GM12878 (cell line): Measurements from ENCODE around the gene KDM8. TPM values are rescaled to one million over a fixed set of nuclear protein-coding genes. Genes with fewer than 3 reads are reported as not detected.

Experiments
- ATAC-seq: fragments of 200-7000 bp; cut with Tn5 transposase; 3 replicates; pipeline ENCODE4 v1.9.1; 2020; ENCODE audit warnings: mild to moderate bottlenecking, moderate library complexity
- BruUV-seq: library from RNA; stranded (reverse); fragments of 400-500 nt; replicated peaks from 2 replicates; lab custom pipeline; 2021; lab: Mats Ljungman, UMichigan
- CTCF ChIA-PET: fragments of 300-600 bp; sonication (Branson Sonifier 250); formaldehyde crosslinking; extraction: SDS; loops from one replicate; lab custom pipeline; 2021; ENCODE audit warnings: inconsistent platforms; lab: Yijun Ruan, JAX
- POLR2A ChIA-PET: fragments of 350-600 bp; formaldehyde crosslinking; extraction: SDS; loops from one replicate; lab custom pipeline; 2021; ENCODE audit warnings: inconsistent platforms; lab: Charles Lee
- RAD21 ChIA-PET: fragments of 300-600 bp; sonication (Branson Sonifier 250); formaldehyde crosslinking; loops from one replicate; lab custom pipeline; 2023; ENCODE audit warnings: antibody characterized with exemption; ENCODE audit not compliant: unreplicated experiment; lab: Charles Lee
- SMC1A ChIA-PET: fragments of 300-600 bp; sonication (Branson Sonifier 250); formaldehyde crosslinking; loops from one replicate; lab custom pipeline; 2023; ENCODE audit not compliant: unreplicated experiment, uncharacterized antibody; lab: Charles Lee
- DNase-seq: peaks from one replicate; pipeline ENCODE4 v3.0.0-alpha.2; 2011; ENCODE audit warnings: low read depth, low spot score
- FAIRE-seq: peaks from 3 replicates; lab custom pipeline; 2011; peaks lifted over from hg19 to GRCh38; lab: Jason Lieb, UNC
- H2AFZ ChIP-seq: 2 replicates; pipeline ENCODE4 v1.6.0; 2011; ENCODE audit warnings: low read depth, low read length, control low read depth; ENCODE audit not compliant: control insufficient read depth
- H3K27ac ChIP-seq: 2 replicates; pipeline ENCODE4 v1.5.1; 2011; ENCODE audit warnings: control low read depth; ENCODE audit not compliant: control insufficient read depth, insufficient read depth
- H3K27me3 ChIP-seq, 2 experiments: replicated peaks in 1 of 2; 2 replicates each; pipeline versions ENCODE4 v1.6.0 to v1.6.1; 2011; ENCODE audit warnings: low read length in 1 of 2; ENCODE audit not compliant: control insufficient read depth in 2 of 2, insufficient read depth in 2 of 2
- H3K36me3 ChIP-seq, 2 experiments: 2 replicates each; pipeline ENCODE4 v1.5.1; 2011; ENCODE audit warnings: low read length in 1 of 2; ENCODE audit not compliant: control insufficient read depth in 2 of 2, insufficient read depth in 2 of 2
- H3K4me1 ChIP-seq: 2 replicates; pipeline ENCODE4 v1.6.1; 2011; ENCODE audit warnings: mild to moderate bottlenecking, low read length, moderate library complexity, mixed read lengths; ENCODE audit not compliant: control insufficient read depth, insufficient read depth
- H3K4me2 ChIP-seq: 2 replicates; pipeline ENCODE4 v1.6.0; 2011; ENCODE audit warnings: control low read depth; ENCODE audit not compliant: control insufficient read depth, insufficient read depth
- H3K4me3 ChIP-seq: fragments of 200-600 bp; sonication (generic); 2 replicates; pipeline ENCODE4 v1.5.1; 2016
- H3K79me2 ChIP-seq: 2 replicates; pipeline ENCODE4 v1.6.0; 2011; ENCODE audit warnings: low read length; ENCODE audit not compliant: control insufficient read depth, insufficient read depth
- H3K9ac ChIP-seq: 2 replicates; pipeline ENCODE4 v1.8.0; 2011; ENCODE audit warnings: low read length, control low read depth, mixed read lengths; ENCODE audit not compliant: control insufficient read depth, insufficient read depth
- H3K9me3 ChIP-seq: replicated peaks from 3 replicates; pipeline ENCODE4 v1.5.1; 2011; ENCODE audit warnings: mild to moderate bottlenecking, low read length; ENCODE audit not compliant: control insufficient read depth, insufficient read depth
- H4K20me1 ChIP-seq: 2 replicates; pipeline ENCODE4 v1.6.0; 2011; ENCODE audit not compliant: control insufficient read depth, insufficient read depth
- CBX5 ChIP-seq: sonication (generic); IDR thresholded peaks from 2 replicates; pipeline ENCODE4 v1.6.1; 2016; ENCODE audit warnings: low read depth, moderate library complexity, mild to moderate bottlenecking, inconsistent platforms
- DPF2 ChIP-seq: fragments of 450-650 bp; IDR thresholded peaks from 2 replicates; pipeline ENCODE4 v1.6.1; 2017; ENCODE audit warnings: mild to moderate bottlenecking
- EED ChIP-seq: sonication (generic); IDR thresholded peaks from 2 replicates; pipeline ENCODE4 v1.6.1; 2016; ENCODE audit warnings: antibody characterized with exemption, low read depth
- FOS ChIP-seq: IDR thresholded peaks from 3 replicates; pipeline ENCODE4 v1.6.1; 2011; ENCODE audit warnings: borderline replicate concordance; ENCODE audit not compliant: insufficient read length; ENCODE audit errors: extremely low read depth
- HDAC6 ChIP-seq: fragments of 200-600 bp; sonication (generic); IDR thresholded peaks from one replicate; pipeline ENCODE4 v1.8.0; 2017; ENCODE audit warnings: antibody characterized with exemption; ENCODE audit not compliant: unreplicated experiment
- HDGF ChIP-seq: fragments of 450-650 bp; IDR thresholded peaks from 2 replicates; pipeline ENCODE4 v1.6.1; 2016; ENCODE audit warnings: antibody characterized with exemption
- IKZF1 ChIP-seq: fragments of 450-650 bp; conservative IDR thresholded peaks from 2 replicates; pipeline ENCODE4 v1.6.1; 2017; ENCODE audit warnings: antibody characterized with exemption, mild to moderate bottlenecking
- MEF2B ChIP-seq: fragments of 450-650 bp; IDR thresholded peaks from 2 replicates; pipeline ENCODE4 v1.6.1; 2018; ENCODE audit warnings: mild to moderate bottlenecking, moderate library complexity; ENCODE audit not compliant: partially characterized antibody, poor library complexity, severe bottlenecking
- NFIC ChIP-seq: IDR thresholded peaks from 2 replicates; pipeline ENCODE4 v1.6.1; 2012; ENCODE audit warnings: low read depth, mild to moderate bottlenecking, inconsistent platforms, low read length, moderate library complexity
- NRF1 ChIP-seq: conservative IDR thresholded peaks from 2 replicates; pipeline ENCODE4 v1.6.1; 2011; ENCODE audit warnings: mild to moderate bottlenecking, low read depth, low read length, improper control_type of control experiment
- PML ChIP-seq: IDR thresholded peaks from 2 replicates; pipeline ENCODE4 v1.6.1; 2012; ENCODE audit warnings: low read length, inconsistent platforms
- SPI1 ChIP-seq: IDR thresholded peaks from 2 replicates; pipeline ENCODE4 v1.6.1; 2011; ENCODE audit warnings: low read depth, mild to moderate bottlenecking, low read length, moderate library complexity, borderline replicate concordance; ENCODE audit not compliant: insufficient read depth
- TARDBP ChIP-seq: IDR thresholded peaks from 2 replicates; pipeline ENCODE4 v1.6.1; 2016; ENCODE audit warnings: borderline replicate concordance
- TBL1XR1 ChIP-seq: IDR thresholded peaks from 2 replicates; pipeline ENCODE4 v1.6.1; 2012; ENCODE audit warnings: low read depth, low read length, improper control_type of control experiment
- YY1 ChIP-seq: IDR thresholded peaks from 2 replicates; pipeline ENCODE4 v1.6.1; 2011; ENCODE audit warnings: low read depth, mild to moderate bottlenecking, low read length
- ZNF24 ChIP-seq: fragments of 450-650 bp; IDR thresholded peaks from 2 replicates; pipeline ENCODE4 v1.6.1; 2017; ENCODE audit warnings: antibody characterized with exemption, mild to moderate bottlenecking
- ZNF622 ChIP-seq: fragments of 450-650 bp; IDR thresholded peaks from 2 replicates; pipeline ENCODE4 v1.6.1; 2017; ENCODE audit warnings: mild to moderate bottlenecking, inconsistent platforms
- ZZZ3 ChIP-seq: IDR thresholded peaks from 2 replicates; pipeline ENCODE4 v1.6.1; 2011; ENCODE audit warnings: low read depth; ENCODE audit not compliant: control insufficient read depth, insufficient read length
- in situ Hi-C: fragments of 300-500 bp; cut with MboI; formaldehyde crosslinking; loops from 9 replicates; pipeline ENCODE4 v1.14.3; 2018; ENCODE audit warnings: mixed read lengths
- intact Hi-C: fragments of 100-400 bp; cut with micrococcal nuclease; formaldehyde crosslinking; loops from one replicate; pipeline ENCODE4 v1.14.2; 2022; ENCODE audit not compliant: unreplicated experiment
- polyA plus RNA-seq, 11 experiments: library from polyadenylated mRNA; depleted of rRNA in 4 of 11; unstranded in 6 of 11; stranded (reverse) in 5 of 11; fragments of >200 nt; fragmentation: Nextera tagmentation in 4 of 11; fragmentation: Illumina TruSeq in 1 of 11; extraction: Ambion mirVana in 4 of 11; extraction: Trizol in 1 of 11; gene quantifications; 1 replicate in 1 of 11; 2 replicates in 10 of 11; pipeline versions ENCODE4 v1.2.1 to v1.2.3, GENCODE V29; 2011 to 2016; ENCODE audit warnings: inconsistent platforms in 2 of 11, missing spikeins in 2 of 11, low read depth in 1 of 11
- total RNA-seq, 4 experiments: library from RNA; depleted of rRNA in 3 of 4; stranded (reverse); fragments of >200 nt in 3 of 4; fragmentation: Illumina TruSeq in 1 of 4; extraction: Trizol in 1 of 4; gene quantifications; 2 replicates each; pipeline versions ENCODE4 v1.2.1 to v1.2.3, GENCODE V29; 2013 to 2021
- TF ChIP-seq, protein P1 (sequence below): IDR thresholded peaks from 2 replicates; pipeline ENCODE4 v1.6.1; 2011; ENCODE audit warnings: borderline replicate concordance, low read depth, mild to moderate bottlenecking, moderate library complexity, low read length; ENCODE audit not compliant: insufficient read depth, poor library complexity, severe bottlenecking

Gene KDM8
- total and polyA plus RNA-seq, 10 of the 15 experiments (the other 5 are each of a cell fraction or from before 2014, with no cell fraction given) = 0.79 to 8.9 (median 5.8) TPM

DNA sequence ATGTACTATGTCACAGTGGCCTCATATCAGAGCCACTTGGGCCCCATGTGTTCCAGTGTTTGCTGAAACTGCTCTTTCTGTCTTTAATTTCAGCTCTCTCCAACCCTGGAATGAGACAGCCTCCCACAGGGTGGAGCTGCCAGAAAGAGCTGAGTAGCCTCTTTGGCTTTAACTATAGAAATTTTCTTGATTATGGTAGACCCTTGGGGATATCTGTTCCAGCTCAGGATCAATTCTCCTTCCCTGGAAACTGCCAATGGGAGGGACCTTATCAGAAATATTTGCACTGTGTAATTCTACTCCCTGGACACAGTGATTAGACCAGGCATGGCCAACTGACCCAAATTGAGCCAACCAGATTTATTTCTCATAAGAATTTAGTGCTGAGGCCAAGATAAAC lies 39.0 kb upstream of the KDM8 start:
- Histone ChIP-seq H3K4me1 (no peaks in the 10 kb centered on the region; the same call in 1 of the 2 replicates), H3K9me3 (peaks cover 4% of the 10 kb centered on the region; the same call in 2 of the 3 replicates), H3K27ac (no peak overlapping the region), H4K20me1 (no peaks in the 10 kb centered on the region), H3K4me2 (no peak overlapping the region), H3K27me3 (0 out of 4 replicates have a peak, but pooled peaks cover 0 to 2% of the 10 kb centered on the region in 2 experiments), H3K36me3 (no peaks in the 10 kb centered on the region), H2AFZ (no peak overlapping the region), H3K4me3 (no peak overlapping the region), H3K9ac (no peak overlapping the region), H3K79me2 (no peaks in the 10 kb centered on the region)
- BruUV-seq = no TSS peak
- intact Hi-C loops = no loop called here
- ChIA-PET POLR2A (no interaction called here), RAD21 (interaction anchor here (0.8 to 1.3 kb wide), 2 partner anchors 68 to 203 kb away, joined by 3 read pairs; no protein-coding TSS in a partner anchor), SMC1A (no interaction called here), CTCF (interaction anchor here (0.7 to 3.3 kb wide), 6 partner anchors 9 to 289 kb away, joined by 3 to 19 read pairs (median 4); no protein-coding TSS in a partner anchor)
- no peak for TF ChIP-seq SPI1
- TF ChIP-seq ZZZ3 = no peak
- TF ChIP-seq CBX5 = no peak
- no peak for TF ChIP-seq TARDBP
- TF ChIP-seq PML = no peak
- TF ChIP-seq HDGF = no peak
- no peak for TF ChIP-seq ZNF24
- no peak for TF ChIP-seq TBL1XR1
- TF ChIP-seq NFIC = no peak
- TF ChIP-seq YY1 = no peak
- no peak for TF ChIP-seq MEF2B
- no peak for TF ChIP-seq NRF1
- no peak for TF ChIP-seq DPF2
- TF ChIP-seq FOS = no peak
- TF ChIP-seq HDAC6 = no peak
- TF ChIP-seq IKZF1 = no peak
- TF ChIP-seq, protein P1, sequence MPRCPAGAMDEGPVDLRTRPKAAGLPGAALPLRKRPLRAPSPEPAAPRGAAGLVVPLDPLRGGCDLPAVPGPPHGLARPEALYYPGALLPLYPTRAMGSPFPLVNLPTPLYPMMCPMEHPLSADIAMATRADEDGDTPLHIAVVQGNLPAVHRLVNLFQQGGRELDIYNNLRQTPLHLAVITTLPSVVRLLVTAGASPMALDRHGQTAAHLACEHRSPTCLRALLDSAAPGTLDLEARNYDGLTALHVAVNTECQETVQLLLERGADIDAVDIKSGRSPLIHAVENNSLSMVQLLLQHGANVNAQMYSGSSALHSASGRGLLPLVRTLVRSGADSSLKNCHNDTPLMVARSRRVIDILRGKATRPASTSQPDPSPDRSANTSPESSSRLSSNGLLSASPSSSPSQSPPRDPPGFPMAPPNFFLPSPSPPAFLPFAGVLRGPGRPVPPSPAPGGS = no peak
- TF ChIP-seq EED = no peak
- TF ChIP-seq ZNF622 = no peak
- FAIRE-seq (no peak), ATAC-seq (no peak), DNase-seq (no peak)
- in situ Hi-C loops = no loop called here
